Measurements from ENCODE around the gene BAHCC1. TPM values are rescaled to one million over a fixed set of nuclear protein-coding genes. Genes with fewer than 3 reads are reported as not detected.

Gene BAHCC1
- total RNA-seq, 2 donors from 2014 or later, result 12.5 to 26.3 TPM

GRCh38 chr17:81398176-81398831 is 3.0 kb downstream of the BAHCC1 start:
- H3K27ac ChIP-seq, result peak overlapping the region; percentile 76
- peaks cover 22% of the 10 kb centered on the region for H3K4me1 ChIP-seq
- peak; percentile 71 for DNase-seq
- H3K4me3 ChIP-seq, result peak overlapping the region; percentile 47
- no peaks in the 10 kb centered on the region for H3K36me3 ChIP-seq
- peak overlapping the region; percentile 78 to 86 for H3K9ac ChIP-seq (ENCODE audit: low read depth in 2 of 2, low read length in 2 of 2)
- TF ChIP-seq, protein P1, sequence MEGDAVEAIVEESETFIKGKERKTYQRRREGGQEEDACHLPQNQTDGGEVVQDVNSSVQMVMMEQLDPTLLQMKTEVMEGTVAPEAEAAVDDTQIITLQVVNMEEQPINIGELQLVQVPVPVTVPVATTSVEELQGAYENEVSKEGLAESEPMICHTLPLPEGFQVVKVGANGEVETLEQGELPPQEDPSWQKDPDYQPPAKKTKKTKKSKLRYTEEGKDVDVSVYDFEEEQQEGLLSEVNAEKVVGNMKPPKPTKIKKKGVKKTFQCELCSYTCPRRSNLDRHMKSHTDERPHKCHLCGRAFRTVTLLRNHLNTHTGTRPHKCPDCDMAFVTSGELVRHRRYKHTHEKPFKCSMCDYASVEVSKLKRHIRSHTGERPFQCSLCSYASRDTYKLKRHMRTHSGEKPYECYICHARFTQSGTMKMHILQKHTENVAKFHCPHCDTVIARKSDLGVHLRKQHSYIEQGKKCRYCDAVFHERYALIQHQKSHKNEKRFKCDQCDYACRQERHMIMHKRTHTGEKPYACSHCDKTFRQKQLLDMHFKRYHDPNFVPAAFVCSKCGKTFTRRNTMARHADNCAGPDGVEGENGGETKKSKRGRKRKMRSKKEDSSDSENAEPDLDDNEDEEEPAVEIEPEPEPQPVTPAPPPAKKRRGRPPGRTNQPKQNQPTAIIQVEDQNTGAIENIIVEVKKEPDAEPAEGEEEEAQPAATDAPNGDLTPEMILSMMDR (IDR thresholded peaks at IDR 0.05), result no peak
- intact Hi-C loops (cut with DNase I), result no loop called here
- H3K27me3 ChIP-seq, result no peaks in the 10 kb centered on the region
- no peaks in the 10 kb centered on the region for H3K9me3 ChIP-seq

GRCh38 chr17:81398832-81399411 is 3.7 kb downstream of the BAHCC1 start:
- H3K4me1 ChIP-seq, result peaks cover 22% of the 10 kb centered on the region
- H3K9ac ChIP-seq (ENCODE audit: low read depth in 2 of 2, low read length in 2 of 2), result peak overlapping the region; percentile 78 to 86
- H3K4me3 ChIP-seq, result peak overlapping the region; percentile 65
- no peaks in the 10 kb centered on the region for H3K36me3 ChIP-seq
- no peaks in the 10 kb centered on the region for H3K9me3 ChIP-seq
- intact Hi-C loops (cut with DNase I), result no loop called here
- DNase-seq, result peak; percentile 62
- TF ChIP-seq, protein P1 (IDR thresholded peaks at IDR 0.05), result no peak
- no peaks in the 10 kb centered on the region for H3K27me3 ChIP-seq
- H3K27ac ChIP-seq, result peak overlapping the region; percentile 76

DNA sequence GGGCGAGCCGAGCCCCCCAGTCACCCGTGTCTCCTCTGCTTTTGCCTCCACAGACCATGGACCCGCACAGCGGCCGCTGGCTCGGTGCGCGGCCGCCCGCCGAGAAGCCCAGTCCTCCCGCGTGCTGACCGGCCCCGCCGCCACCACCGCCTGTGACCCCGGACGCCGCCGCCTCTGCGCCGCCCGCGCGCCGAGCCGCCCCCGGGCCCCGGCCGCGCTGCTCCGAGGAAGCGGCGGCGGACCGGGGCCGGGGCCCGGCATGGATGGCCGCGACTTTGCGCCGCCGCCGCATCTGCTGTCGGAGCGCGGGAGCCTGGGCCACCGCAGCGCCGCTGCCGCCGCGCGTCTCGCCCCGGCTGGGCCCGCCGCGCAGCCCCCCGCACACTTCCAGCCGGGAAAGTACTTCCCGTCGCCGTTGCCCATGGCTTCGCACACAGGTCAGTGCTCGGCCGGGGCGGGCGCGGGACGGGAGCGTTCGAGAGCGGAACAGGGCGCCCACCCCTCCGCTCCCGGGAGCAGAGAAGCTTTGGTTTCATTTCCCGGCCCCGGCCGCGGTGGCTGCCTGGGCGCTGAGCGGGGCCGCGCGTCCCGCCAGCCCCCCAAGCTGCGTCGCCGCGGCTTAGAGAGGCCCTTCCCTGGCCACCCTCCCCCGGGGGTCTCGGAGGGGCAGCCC is 4.4 kb downstream of the BAHCC1 start:
- H3K36me3 ChIP-seq, result no peaks in the 10 kb centered on the region
- H3K4me1 ChIP-seq, result peaks cover 17% of the 10 kb centered on the region
- H3K4me3 ChIP-seq, result peak overlapping the region; percentile 65
- TF ChIP-seq, protein P1 (IDR thresholded peaks at IDR 0.05), result no peak
- H3K27me3 ChIP-seq, result no peaks in the 10 kb centered on the region
- peak overlapping the region; percentile 88 for H3K27ac ChIP-seq
- intact Hi-C loops (cut with DNase I), result loop anchor here (5.0 kb wide), 2 partner anchors 83 to 107 kb away; no protein-coding TSS in a partner anchor
- H3K9ac ChIP-seq (ENCODE audit: low read depth in 2 of 2, low read length in 2 of 2), result peak overlapping the region; percentile 77 to 82
- H3K9me3 ChIP-seq, result no peaks in the 10 kb centered on the region
- DNase-seq, result no peak

GRCh38 chr17:81400154-81400977 is 5.1 kb downstream of the BAHCC1 start:
- peak; percentile 61 for DNase-seq
- Histone ChIP-seq H3K4me3 (peak overlapping the region; percentile 65), H3K4me1 (peaks cover 14% of the 10 kb centered on the region), H3K27me3 (no peaks in the 10 kb centered on the region), H3K9me3 (no peaks in the 10 kb centered on the region), H3K9ac (ENCODE audit: low read depth in 2 of 2, low read length in 2 of 2) (peak overlapping the region; percentile 77 to 82), H3K36me3 (no peaks in the 10 kb centered on the region), H3K27ac (peak overlapping the region; percentile 88)
- TF ChIP-seq, protein P1 (IDR thresholded peaks at IDR 0.05), result no peak
- intact Hi-C loops (cut with DNase I), result loop anchor here (5.0 kb wide), 2 partner anchors 82 to 108 kb away; no protein-coding TSS in a partner anchor

Data from colonic mucosa (tissue), 4 donors.